Endothelial cell of umbilical vein (primary cell): ENCODE measurements around the gene SERPINA7. TPM values are rescaled to one million over a fixed set of nuclear protein-coding genes. Genes with fewer than 3 reads are reported as not detected.

ENCODE experiments used
- BruUV-seq: library from RNA; stranded (reverse); fragments of 400-500 nt; replicated peaks from 2 replicates; lab custom pipeline; 2021; lab: Mats Ljungman, UMichigan
- CTCF ChIA-PET: fragments of 300-600, 350-600 bp; sonication (Branson Sonifier 250); formaldehyde crosslinking; loops from one replicate; lab custom pipeline; 2021; ENCODE audit warnings: antibody characterized with exemption, inconsistent platforms; lab: Charles Lee
- POLR2A ChIA-PET: fragments of 300-600, 350-600 bp; sonication (Branson Sonifier 250); formaldehyde crosslinking; loops from one replicate; lab custom pipeline; 2021; ENCODE audit warnings: antibody characterized with exemption, inconsistent platforms; lab: Charles Lee
- DNase-seq: peaks from one replicate; pipeline ENCODE4 v3.0.0-alpha.2; 2011; ENCODE audit warnings: low read depth, low spot score
- FAIRE-seq: peaks from 2 replicates; lab custom pipeline; 2011; peaks lifted over from hg19 to GRCh38; lab: Jason Lieb, UNC
- H2AFZ ChIP-seq: 2 replicates; pipeline ENCODE4 v1.6.0; 2012; ENCODE audit warnings: low read depth, low read length, control low read depth, inconsistent platforms
- H3K27ac ChIP-seq: 2 replicates; pipeline ENCODE4 v1.5.1; 2011; ENCODE audit warnings: low read depth, mild to moderate bottlenecking, control low read depth, low read length, moderate library complexity; ENCODE audit not compliant: insufficient read depth
- H3K27me3 ChIP-seq, 2 experiments: 2 replicates each; pipeline versions ENCODE4 v1.6.0 to v1.6.1; 2011; ENCODE audit warnings: low read length in 2 of 2, mixed read lengths in 1 of 2; ENCODE audit not compliant: control insufficient read depth in 2 of 2, insufficient read depth in 2 of 2
- H3K36me3 ChIP-seq, 2 experiments: 2 replicates in 1 of 2; 3 replicates in 1 of 2; pipeline ENCODE4 v1.5.1; 2011; ENCODE audit warnings: low read length in 2 of 2, mild to moderate bottlenecking in 1 of 2, moderate library complexity in 1 of 2; ENCODE audit not compliant: control insufficient read depth in 2 of 2, insufficient read depth in 2 of 2; ENCODE audit errors: extremely low read depth in 1 of 2
- H3K4me1 ChIP-seq: 3 replicates; pipeline ENCODE4 v1.5.1; 2011; ENCODE audit warnings: mild to moderate bottlenecking, low read length; ENCODE audit not compliant: control insufficient read depth, insufficient read depth; ENCODE audit errors: extremely low read depth
- H3K4me2 ChIP-seq: 2 replicates; pipeline ENCODE4 v1.6.1; 2011; ENCODE audit warnings: low read length, control low read depth, mixed read lengths; ENCODE audit not compliant: insufficient read depth
- H3K4me3 ChIP-seq, 3 experiments: fragments of 200-600 bp in 1 of 3; sonication (generic), shearing (Covaris generic) in 1 of 3; replicated peaks in 1 of 3; 2 replicates each; pipeline ENCODE4 v1.5.1; 2011 to 2016; ENCODE audit warnings: control low read depth in 3 of 3, low read length in 3 of 3, mild to moderate bottlenecking in 2 of 3, inconsistent platforms in 1 of 3, low read depth in 1 of 3, moderate library complexity in 1 of 3; ENCODE audit not compliant: insufficient read depth in 1 of 3
- H3K79me2 ChIP-seq: 2 replicates; pipeline ENCODE4 v1.6.0; 2012; ENCODE audit warnings: low read length, inconsistent platforms; ENCODE audit not compliant: control insufficient read depth, insufficient read depth
- H3K9ac ChIP-seq: replicated peaks from 2 replicates; pipeline ENCODE3; 2011; ENCODE audit warnings: low read length, control low read depth; ENCODE audit not compliant: insufficient read depth; ENCODE audit errors: extremely low read depth
- H3K9me1 ChIP-seq: replicated peaks from 3 replicates; pipeline ENCODE4 v1.6.0; 2011; ENCODE audit warnings: mild to moderate bottlenecking, low read length; ENCODE audit not compliant: control insufficient read depth, insufficient read depth; ENCODE audit errors: extremely low read depth
- H3K9me3 ChIP-seq: replicated peaks from 2 replicates; pipeline ENCODE4 v1.5.1; 2012; ENCODE audit warnings: low read length, inconsistent platforms; ENCODE audit not compliant: control insufficient read depth, insufficient read depth
- H4K20me1 ChIP-seq: replicated peaks from 2 replicates; pipeline ENCODE3; 2011; ENCODE audit warnings: mild to moderate bottlenecking, low read length; ENCODE audit not compliant: control insufficient read depth, insufficient read depth; ENCODE audit errors: extremely low read depth
- EZH2 ChIP-seq: IDR thresholded peaks from 2 replicates; pipeline ENCODE4 v1.6.1; 2012; ENCODE audit warnings: borderline replicate concordance, low read depth, mild to moderate bottlenecking, moderate library complexity, low read length, inconsistent platforms; ENCODE audit not compliant: severe bottlenecking
- FOS ChIP-seq: IDR thresholded peaks from 2 replicates; pipeline ENCODE4 v1.6.1; 2011; ENCODE audit warnings: mild to moderate bottlenecking, low read length, moderate library complexity, borderline replicate concordance; ENCODE audit not compliant: insufficient read depth
- GATA2 ChIP-seq: IDR thresholded peaks from 2 replicates; pipeline ENCODE4 v1.7.0; 2011; ENCODE audit warnings: low read depth, mild to moderate bottlenecking, moderate library complexity, mixed read lengths, low read length; ENCODE audit not compliant: insufficient read length, insufficient read depth
- JUN ChIP-seq: IDR thresholded peaks from 2 replicates; pipeline ENCODE4 v1.6.1; 2011; ENCODE audit warnings: borderline replicate concordance, low read depth; ENCODE audit not compliant: insufficient read length, insufficient read depth
- MAX ChIP-seq: IDR thresholded peaks from 2 replicates; pipeline ENCODE4 v1.6.1; 2011; ENCODE audit not compliant: insufficient read depth, insufficient read length
- MYC ChIP-seq: IDR thresholded peaks from one replicate; pipeline ENCODE4 v1.6.1; 2011; ENCODE audit warnings: mild to moderate bottlenecking, low read depth, low read length
- POLR2A ChIP-seq: IDR thresholded peaks from 2 replicates; pipeline ENCODE4 v1.6.1; 2012; ENCODE audit warnings: low read depth, mild to moderate bottlenecking, control low read depth, low read length
- POLR2AphosphoS5 ChIP-seq: IDR thresholded peaks from 2 replicates; pipeline ENCODE4 v1.6.1; 2012; ENCODE audit warnings: low read depth, mild to moderate bottlenecking, control low read depth, low read length, moderate library complexity; ENCODE audit not compliant: insufficient read depth
- dilution Hi-C: fragments of 300-500 bp; cut with MboI; formaldehyde crosslinking; loops from one replicate; pipeline ENCODE4 v1.15.0; 2019; ENCODE audit warnings: low sequenced_read_pairs; ENCODE audit not compliant: extremely low pct_ligation_motif_present
- intact Hi-C: fragments of 100-400 bp; cut with micrococcal nuclease; formaldehyde crosslinking; loops from one replicate; pipeline ENCODE4 v1.10.0; 2022
- polyA plus RNA-seq, 4 experiments: library from polyadenylated mRNA; depleted of rRNA in 3 of 4; stranded (reverse) in 3 of 4; unstranded in 1 of 4; fragments of >200 nt; gene quantifications; 2 replicates each; pipeline versions ENCODE4 v1.2.1 to v1.2.3, GENCODE V29; 2011 to 2012; ENCODE audit warnings: missing spikeins in 1 of 4
- total RNA-seq: library from RNA; stranded (reverse); gene quantifications from 2 replicates; pipeline ENCODE4 v1.2.3, GENCODE V29; 2021
- TF ChIP-seq, protein P1 (sequence below), 2 donors: IDR thresholded peaks; 1 replicate in 1 of 2; 2 replicates in 1 of 2; pipeline ENCODE4 v1.5.1; 2011; ENCODE audit warnings: low read length in 2 of 2, mild to moderate bottlenecking in 2 of 2, moderate library complexity in 2 of 2, control low read depth in 1 of 2, inconsistent platforms in 1 of 2, low read depth in 1 of 2; ENCODE audit not compliant: insufficient read depth in 1 of 2; ENCODE audit errors: extremely low read depth in 1 of 2

SERPINA7 gene
- total and polyA plus RNA-seq, 2 donors (not counting 3 experiments of a cell fraction or from before 2014, with no cell fraction given): not detected

DNA sequence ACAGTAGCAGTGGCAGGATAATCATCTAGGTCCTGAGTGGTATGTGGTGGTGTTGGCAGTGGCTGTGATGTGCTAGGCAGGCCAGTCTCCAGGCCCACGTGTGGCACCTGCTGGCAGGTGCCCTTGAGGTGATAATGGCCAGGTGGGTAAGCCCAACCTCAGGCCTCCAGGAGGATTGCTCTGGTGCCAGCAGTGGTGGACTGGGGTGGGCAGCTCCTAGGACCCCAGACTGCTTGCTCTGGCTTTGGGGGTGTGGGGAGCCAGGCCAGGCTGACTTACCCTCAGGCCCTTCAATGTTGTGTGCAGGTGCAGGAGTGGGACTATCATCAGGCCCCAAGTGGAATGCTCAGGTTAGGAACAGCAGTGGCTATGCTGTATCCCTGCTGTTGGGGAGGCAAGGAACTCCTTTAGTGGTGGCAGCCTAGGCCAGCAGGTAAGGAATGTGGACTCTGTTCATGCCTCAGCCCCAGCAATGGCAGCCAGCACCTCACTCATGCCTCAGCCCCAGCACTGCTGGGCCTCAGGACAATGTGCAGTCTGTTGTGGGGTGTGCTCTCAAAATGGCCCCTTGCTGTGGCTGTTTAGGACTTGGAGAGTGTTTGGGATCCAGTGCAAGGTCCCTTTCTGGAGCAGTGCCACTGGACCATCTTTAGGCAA is 24.3 kb downstream of the SERPINA7 start:
- H3K4me3 ChIP-seq: no peak overlapping the region
- no peaks in the 10 kb centered on the region for H3K36me3 ChIP-seq
- DNase-seq: no peak
- dilution Hi-C loops: no loop called here
- H2AFZ ChIP-seq: no peak overlapping the region
- H3K9me1 ChIP-seq: no peaks in the 10 kb centered on the region
- TF ChIP-seq JUN (no peak), GATA2 (no peak), MYC (no peak), EZH2 (no peak), POLR2A (no peak), POLR2AphosphoS5 (no peak), MAX (no peak), FOS (no peak)
- TF ChIP-seq, protein P1, sequence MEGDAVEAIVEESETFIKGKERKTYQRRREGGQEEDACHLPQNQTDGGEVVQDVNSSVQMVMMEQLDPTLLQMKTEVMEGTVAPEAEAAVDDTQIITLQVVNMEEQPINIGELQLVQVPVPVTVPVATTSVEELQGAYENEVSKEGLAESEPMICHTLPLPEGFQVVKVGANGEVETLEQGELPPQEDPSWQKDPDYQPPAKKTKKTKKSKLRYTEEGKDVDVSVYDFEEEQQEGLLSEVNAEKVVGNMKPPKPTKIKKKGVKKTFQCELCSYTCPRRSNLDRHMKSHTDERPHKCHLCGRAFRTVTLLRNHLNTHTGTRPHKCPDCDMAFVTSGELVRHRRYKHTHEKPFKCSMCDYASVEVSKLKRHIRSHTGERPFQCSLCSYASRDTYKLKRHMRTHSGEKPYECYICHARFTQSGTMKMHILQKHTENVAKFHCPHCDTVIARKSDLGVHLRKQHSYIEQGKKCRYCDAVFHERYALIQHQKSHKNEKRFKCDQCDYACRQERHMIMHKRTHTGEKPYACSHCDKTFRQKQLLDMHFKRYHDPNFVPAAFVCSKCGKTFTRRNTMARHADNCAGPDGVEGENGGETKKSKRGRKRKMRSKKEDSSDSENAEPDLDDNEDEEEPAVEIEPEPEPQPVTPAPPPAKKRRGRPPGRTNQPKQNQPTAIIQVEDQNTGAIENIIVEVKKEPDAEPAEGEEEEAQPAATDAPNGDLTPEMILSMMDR (IDR thresholded peaks at IDR 0.05; ENCODE audit: extremely low read depth in 1 of 2, insufficient read depth in 1 of 2, low read depth in 1 of 2, low read length in 2 of 2): no peak
- no peak overlapping the region for H3K27ac ChIP-seq
- no peak overlapping the region for H3K4me2 ChIP-seq
- ChIA-PET POLR2A (no interaction called here), CTCF (no interaction called here)
- no peaks in the 10 kb centered on the region for H3K27me3 ChIP-seq
- no peaks in the 10 kb centered on the region for H3K4me1 ChIP-seq
- FAIRE-seq: no peak
- H4K20me1 ChIP-seq: no peaks in the 10 kb centered on the region
- H3K79me2 ChIP-seq: no peaks in the 10 kb centered on the region
- no peaks in the 10 kb centered on the region for H3K9me3 ChIP-seq
- H3K9ac ChIP-seq: no peak overlapping the region
- BruUV-seq: no TSS peak
- intact Hi-C loops: no loop called here
